CD4-positive, CD25-positive, alpha-beta regulatory T cell (primary cell): ENCODE measurements around the gene UGT1A7. TPM values are rescaled to one million over a fixed set of nuclear protein-coding genes. Genes with fewer than 3 reads are reported as not detected.

Experiments used
- ATAC-seq, 2 donors: fragments of 150-1000 bp; cut with Tn5 transposase; one replicate each; pipeline ENCODE4 v1.10.0; 2021; ENCODE audit warnings: low read depth in 2 of 2, moderate number of reproducible peaks in 2 of 2, moderate library complexity in 1 of 2
- DNase-seq, 3 donors: peaks; one replicate each; pipeline versions ENCODE4 v3.0.0 to v3.0.0-alpha.2; 2012 to 2022; ENCODE audit warnings: mixed read lengths in 1 of 3
- H3K27ac ChIP-seq: one replicate; pipeline ENCODE4 v1.7.0; 2013; ENCODE audit warnings: mild to moderate bottlenecking, low read length; ENCODE audit not compliant: insufficient read depth, poor library complexity, severe bottlenecking
- H3K27me3 ChIP-seq: one replicate; pipeline ENCODE4 v1.7.0; 2013; ENCODE audit warnings: low read length; ENCODE audit not compliant: control insufficient read depth, insufficient read depth
- H3K36me3 ChIP-seq: one replicate; pipeline ENCODE4 v1.7.0; 2013; ENCODE audit warnings: mild to moderate bottlenecking, low read length, moderate library complexity; ENCODE audit not compliant: control insufficient read depth, insufficient read depth
- H3K4me1 ChIP-seq: 2 replicates; pipeline ENCODE4 v1.7.0; 2013; ENCODE audit warnings: mild to moderate bottlenecking, low read length; ENCODE audit not compliant: insufficient read depth, control insufficient read depth, poor library complexity, severe bottlenecking
- H3K4me3 ChIP-seq: one replicate; pipeline ENCODE4 v1.7.0; 2013; ENCODE audit warnings: low read depth, mild to moderate bottlenecking, low read length, moderate library complexity
- H3K9me3 ChIP-seq, 2 experiments: 1 replicate in 1 of 2; 2 replicates in 1 of 2; pipeline ENCODE4 v1.7.0; 2013; ENCODE audit warnings: low read length in 2 of 2, mild to moderate bottlenecking in 1 of 2, moderate library complexity in 1 of 2; ENCODE audit not compliant: control insufficient read depth in 2 of 2
- H3K27ac Mint-ChIP-seq, 3 donors: one replicate each; pipeline ENCODE4 v1.8.0; 2020 to 2022; ENCODE audit warnings: mild to moderate bottlenecking in 3 of 3, mixed read lengths in 3 of 3, moderate library complexity in 2 of 3
- H3K27me3 Mint-ChIP-seq: one replicate; pipeline ENCODE4 v1.8.0; 2022; ENCODE audit warnings: mild to moderate bottlenecking, mixed read lengths
- H3K36me3 Mint-ChIP-seq: one replicate; pipeline ENCODE4 v1.8.0; 2020; ENCODE audit warnings: mixed read lengths
- H3K4me1 Mint-ChIP-seq, 4 donors: one replicate each; pipeline ENCODE4 v1.8.0; 2020 to 2022; ENCODE audit warnings: mixed read lengths in 4 of 4, mild to moderate bottlenecking in 1 of 4
- H3K4me3 Mint-ChIP-seq, 4 donors: one replicate each; pipeline ENCODE4 v1.8.0; 2020 to 2022; ENCODE audit warnings: mild to moderate bottlenecking in 4 of 4, mixed read lengths in 4 of 4, moderate library complexity in 3 of 4
- H3K9me3 Mint-ChIP-seq, 7 donors: one replicate each; pipeline ENCODE4 v1.8.0; 2020 to 2022; ENCODE audit warnings: mixed read lengths in 7 of 7, mild to moderate bottlenecking in 3 of 7, moderate library complexity in 2 of 7
- polyA plus RNA-seq, 4 donors: library from polyadenylated mRNA; unstranded; fragments of 300-500 nt; fragmentation: Illumina TruSeq; gene quantifications; one replicate each; pipeline ENCODE4 v1.2.3, GENCODE V29; 2021
- total RNA-seq: library from RNA; stranded (reverse); gene quantifications from one replicate; pipeline ENCODE4 v1.2.3, GENCODE V29; 2022

Gene UGT1A7
- total and polyA plus RNA-seq, 5 donors from 2014 or later = not detected

- Histone ChIP-seq H3K4me3 (no peak overlapping the region), H3K36me3 (no peaks in the 10 kb centered on the region), H3K4me1 (no peaks in the 10 kb centered on the region), H3K27ac (no peak overlapping the region), H3K27me3 (peaks cover 13% of the 10 kb centered on the region), H3K9me3 (no peaks in the 10 kb centered on the region)
- peaks cover 0 to 4% (median 0%) of the 10 kb centered on the region in 7 donors for H3K9me3 Mint-ChIP-seq
- ATAC-seq = no peak
- no peaks in the 10 kb centered on the region for H3K36me3 Mint-ChIP-seq
- H3K27me3 Mint-ChIP-seq = peaks cover 31% of the 10 kb centered on the region
- no peak overlapping the region for H3K4me3 Mint-ChIP-seq
- H3K27ac Mint-ChIP-seq = no peak overlapping the region
- no peaks in the 10 kb centered on the region for H3K4me1 Mint-ChIP-seq
- DNase-seq = no peak
Observed at GRCh38 chr2:233766416-233766815, 84.7 kb downstream of the UGT1A7 start.

- Mint-ChIP-seq H3K36me3 (no peaks in the 10 kb centered on the region), H3K9me3 (peaks cover 0 to 4% (median 0%) of the 10 kb centered on the region in 7 donors), H3K27me3 (peaks cover 30% of the 10 kb centered on the region), H3K27ac (no peak overlapping the region), H3K4me3 (no peak overlapping the region), H3K4me1 (no peaks in the 10 kb centered on the region)
- H3K27ac ChIP-seq = no peak overlapping the region
- DNase-seq (no peak), ATAC-seq (no peak)
- peaks cover 11% of the 10 kb centered on the region for H3K27me3 ChIP-seq
- no peak overlapping the region for H3K4me3 ChIP-seq
- H3K9me3 ChIP-seq = no peaks in the 10 kb centered on the region
- no peaks in the 10 kb centered on the region for H3K36me3 ChIP-seq
- no peaks in the 10 kb centered on the region for H3K4me1 ChIP-seq
Observed at GRCh38 chr2:233768076-233768475, 86.4 kb downstream of the UGT1A7 start.

GRCh38 chr2:233769260-233769659 is 87.6 kb downstream of the UGT1A7 start:
- Histone ChIP-seq H3K36me3 (no peaks in the 10 kb centered on the region), H3K4me1 (no peaks in the 10 kb centered on the region), H3K27ac (no peak overlapping the region), H3K27me3 (peaks cover 5% of the 10 kb centered on the region), H3K9me3 (no peaks in the 10 kb centered on the region), H3K4me3 (no peak overlapping the region)
- no peak overlapping the region for H3K27ac Mint-ChIP-seq
- no peaks in the 10 kb centered on the region for H3K4me1 Mint-ChIP-seq
- DNase-seq (no peak), ATAC-seq (no peak)
- no peak overlapping the region for H3K4me3 Mint-ChIP-seq
- no peaks in the 10 kb centered on the region for H3K36me3 Mint-ChIP-seq
- peaks cover 0 to 5% (median 0%) of the 10 kb centered on the region in 7 donors for H3K9me3 Mint-ChIP-seq
- H3K27me3 Mint-ChIP-seq = peaks cover 20% of the 10 kb centered on the region

GRCh38 chr2:233772153-233772552 is 90.5 kb downstream of the UGT1A7 start:
- DNase-seq (no peak), ATAC-seq (no peak)
- H3K27me3 ChIP-seq = peaks cover 2% of the 10 kb centered on the region

GRCh38 chr2:233772583-233772982 is 90.9 kb downstream of the UGT1A7 start:
- Histone ChIP-seq H3K27ac (no peak overlapping the region), H3K4me3 (no peak overlapping the region), H3K9me3 (peaks cover 0 to 11% of the 10 kb centered on the region in 2 experiments), H3K4me1 (no peaks in the 10 kb centered on the region), H3K36me3 (no peaks in the 10 kb centered on the region), H3K27me3 (peaks cover 5% of the 10 kb centered on the region)
- Mint-ChIP-seq H3K9me3 (peaks cover 0 to 14% (median 3%) of the 10 kb centered on the region in 7 donors), H3K36me3 (no peaks in the 10 kb centered on the region), H3K4me1 (no peaks in the 10 kb centered on the region), H3K27me3 (peaks cover 5% of the 10 kb centered on the region), H3K4me3 (no peak overlapping the region), H3K27ac (no peak overlapping the region)
- DNase-seq (no peak), ATAC-seq (no peak)

More at GRCh38 chr2:233772153-233772552, 90.5 kb downstream of the UGT1A7 start:
- H3K36me3 Mint-ChIP-seq = no peaks in the 10 kb centered on the region
- H3K4me1 Mint-ChIP-seq = no peaks in the 10 kb centered on the region
- H3K4me1 ChIP-seq = no peaks in the 10 kb centered on the region
- peaks cover 0 to 12% (median 3%) of the 10 kb centered on the region in 7 donors for H3K9me3 Mint-ChIP-seq
- H3K27ac ChIP-seq = no peak overlapping the region
- H3K4me3 Mint-ChIP-seq = no peak overlapping the region
- H3K9me3 ChIP-seq = peaks cover 0 to 10% of the 10 kb centered on the region in 2 experiments
- no peak overlapping the region for H3K27ac Mint-ChIP-seq
- no peak overlapping the region for H3K4me3 ChIP-seq
- no peaks in the 10 kb centered on the region for H3K36me3 ChIP-seq
- H3K27me3 Mint-ChIP-seq = peaks cover 5% of the 10 kb centered on the region

GRCh38 chr2:233773854-233774253 is 92.2 kb downstream of the UGT1A7 start:
- H3K36me3 Mint-ChIP-seq = no peaks in the 10 kb centered on the region
- H3K27ac ChIP-seq = no peak overlapping the region
- H3K9me3 Mint-ChIP-seq = peaks cover 0 to 17% (median 3%) of the 10 kb centered on the region in 7 donors
- no peaks in the 10 kb centered on the region for H3K4me1 Mint-ChIP-seq
- DNase-seq = no peak
- H3K36me3 ChIP-seq = no peaks in the 10 kb centered on the region
- peaks cover 5% of the 10 kb centered on the region for H3K27me3 Mint-ChIP-seq
- H3K27ac Mint-ChIP-seq = no peak overlapping the region
- ATAC-seq = no peak
- H3K27me3 ChIP-seq = peaks cover 10% of the 10 kb centered on the region
- no peak overlapping the region for H3K4me3 Mint-ChIP-seq
- H3K4me3 ChIP-seq = no peak overlapping the region
- H3K4me1 ChIP-seq = no peaks in the 10 kb centered on the region
- peaks cover 0 to 11% of the 10 kb centered on the region in 2 experiments for H3K9me3 ChIP-seq

GRCh38 chr2:233775414-233775813 is 93.7 kb downstream of the UGT1A7 start:
- Mint-ChIP-seq H3K4me3 (no peak overlapping the region), H3K36me3 (no peaks in the 10 kb centered on the region), H3K27ac (no peak overlapping the region), H3K9me3 (peaks cover 0 to 17% (median 5%) of the 10 kb centered on the region in 7 donors), H3K4me1 (no peaks in the 10 kb centered on the region), H3K27me3 (no peaks in the 10 kb centered on the region)
- Histone ChIP-seq H3K9me3 (peaks cover 2 to 11% of the 10 kb centered on the region in 2 experiments), H3K27me3 (peaks cover 8% of the 10 kb centered on the region), H3K4me3 (no peak overlapping the region), H3K27ac (no peak overlapping the region), H3K4me1 (no peaks in the 10 kb centered on the region), H3K36me3 (no peaks in the 10 kb centered on the region)
- DNase-seq (no peak), ATAC-seq (no peak)

GRCh38 chr2:233778030-233778429 is 96.3 kb downstream of the UGT1A7 start, which contains the start of gene MROH2A:
Gene MROH2A (plus strand): TSS chr2:233778330. CDS start chr2:233779359, 1,029 bp downstream.
- no peak for ATAC-seq

More at GRCh38 chr2:233778030-233778429, 96.3 kb downstream of the UGT1A7 start, which contains the start of gene MROH2A:
- Histone ChIP-seq H3K36me3 (no peaks in the 10 kb centered on the region), H3K9me3 (peaks cover 2 to 11% of the 10 kb centered on the region in 2 experiments), H3K4me1 (no peaks in the 10 kb centered on the region), H3K27ac (no peak within 1 kb of the TSS), H3K27me3 (peaks cover 10% of the 10 kb centered on the region), H3K4me3 (no peak within 1 kb of the TSS)
- Mint-ChIP-seq H3K4me1 (no peaks in the 10 kb centered on the region), H3K36me3 (no peaks in the 10 kb centered on the region), H3K27ac (no peak within 1 kb of the TSS), H3K27me3 (peaks cover 13% of the 10 kb centered on the region), H3K4me3 (no peak within 1 kb of the TSS), H3K9me3 (peaks cover 0 to 17% (median 5%) of the 10 kb centered on the region in 7 donors)
- no peak for DNase-seq
